Effector CD4-positive, alpha-beta T cell (primary cell): ENCODE data around the gene HEG1.
A peak's percentile ranks its signal among the peaks of the same experiment; 100 is the strongest.

Experiments used
- DNase-seq: peaks from one replicate; pipeline ENCODE4 v3.0.0-alpha.2; 2020

The HEG1 gene

DNA sequence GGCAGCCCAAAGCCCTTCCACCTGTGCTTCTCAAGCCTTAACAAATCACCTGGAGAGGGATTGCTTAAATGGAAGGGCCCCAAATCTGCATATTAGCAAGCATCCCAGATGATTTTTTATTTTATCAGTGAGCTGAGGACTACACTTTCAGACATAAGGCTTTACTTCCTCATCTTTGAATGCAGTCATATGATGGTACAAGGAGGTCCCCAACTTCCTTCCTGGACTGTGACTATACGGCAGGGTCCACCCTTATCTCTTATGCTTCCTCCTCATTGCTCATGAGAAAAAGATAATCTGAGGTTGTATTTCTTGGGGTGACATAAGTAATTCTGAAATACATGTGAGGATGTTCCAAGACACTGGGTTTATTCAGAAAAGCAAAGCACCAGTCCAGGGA lies 13.7 kb upstream of the HEG1 start:
- no peak for DNase-seq

DNA sequence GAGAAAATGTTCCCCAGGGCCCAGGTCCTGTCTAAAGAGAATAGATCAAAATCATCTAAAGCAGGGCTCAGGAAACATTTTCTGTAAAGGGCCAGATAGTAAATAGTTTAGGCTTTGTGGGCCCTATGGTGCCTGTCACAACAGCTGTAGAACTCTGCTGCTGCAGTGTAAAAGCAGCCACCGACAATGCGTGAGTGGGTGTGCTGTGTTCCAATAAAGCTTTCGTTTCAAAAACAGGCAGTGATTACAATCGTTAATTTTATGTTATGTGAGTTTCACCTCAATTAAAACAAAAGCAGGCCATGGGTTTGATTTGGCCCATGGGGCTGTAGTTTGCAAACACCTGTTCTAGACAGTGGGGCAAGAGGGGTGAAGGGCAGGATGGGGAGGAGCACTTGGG lies 12.5 kb upstream of the HEG1 start:
- no peak for DNase-seq

DNA sequence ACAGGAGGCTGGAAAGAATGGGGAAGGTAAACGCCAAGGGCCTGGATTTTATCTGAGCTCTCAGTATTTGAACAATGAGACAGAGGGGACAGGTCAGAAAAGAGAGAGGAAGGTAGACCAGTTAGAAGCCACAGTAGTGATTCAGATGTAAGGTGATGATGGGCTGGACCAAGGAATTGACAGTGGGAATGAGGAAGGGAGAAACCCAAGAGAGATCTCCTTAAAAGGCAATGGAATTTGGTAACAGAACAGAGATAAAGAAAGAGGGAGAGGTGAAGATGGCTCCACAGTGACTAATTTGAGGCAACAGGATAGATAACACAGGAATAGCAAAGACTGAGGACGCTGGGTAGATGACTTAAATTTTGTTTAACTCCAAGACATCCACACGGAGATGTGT lies 11.4 kb upstream of the HEG1 start:
- DNase-seq, result no peak

DNA sequence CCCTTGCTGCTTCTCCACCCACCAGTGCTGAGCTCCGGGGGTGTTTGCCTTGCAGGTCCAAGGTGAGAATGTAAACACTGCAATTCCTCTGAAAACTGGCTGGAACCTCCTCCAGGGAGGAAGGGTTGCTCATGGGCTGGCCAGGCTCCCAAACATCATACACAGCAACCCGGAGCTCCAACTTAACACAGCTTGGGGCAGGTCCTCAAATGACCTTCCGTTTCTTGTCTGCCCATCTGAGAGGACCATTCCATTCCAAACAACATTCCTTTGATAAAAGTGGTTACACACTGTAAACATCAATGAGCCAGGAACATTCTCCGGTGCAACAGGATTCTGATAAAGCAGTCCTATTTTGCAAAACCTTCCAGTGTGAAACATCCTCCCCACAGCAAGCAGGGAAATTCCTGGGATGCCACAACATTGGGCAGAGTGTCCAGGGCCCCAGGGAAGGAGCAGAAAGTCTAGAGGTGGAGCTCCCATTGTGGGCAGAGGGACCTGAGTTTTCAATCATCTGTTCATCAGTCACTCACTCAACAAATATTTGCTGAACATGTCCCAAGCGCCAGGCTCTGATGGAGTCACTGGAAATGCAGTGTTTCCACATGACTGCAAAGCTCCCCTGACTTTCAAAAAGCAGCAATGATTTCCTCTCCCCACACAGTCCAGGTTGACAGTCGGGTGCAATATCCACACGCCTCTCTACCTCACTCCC lies 7.3 kb upstream of the HEG1 start:
- DNase-seq, result no peak

DNA sequence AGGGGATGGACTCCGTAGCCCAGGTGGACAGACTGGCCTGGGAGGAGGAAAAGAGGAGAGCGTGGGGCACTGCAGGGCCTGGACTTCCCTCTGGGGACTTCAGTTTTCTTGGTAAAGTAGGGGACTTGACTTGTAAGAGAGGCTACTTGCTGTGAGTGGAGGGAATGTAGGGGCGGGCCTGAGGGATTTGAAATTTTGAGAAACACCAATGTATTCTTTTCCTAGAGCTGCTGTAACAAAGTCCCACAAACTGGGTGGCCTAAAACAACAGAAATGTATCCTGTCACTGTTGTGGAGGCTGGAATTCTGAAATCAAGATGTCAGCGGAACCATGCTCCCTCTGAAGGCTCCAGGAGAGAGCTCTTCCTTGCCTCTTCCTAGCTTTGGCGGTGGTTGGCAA lies 5.8 kb upstream of the HEG1 start:
- no peak for DNase-seq

DNA sequence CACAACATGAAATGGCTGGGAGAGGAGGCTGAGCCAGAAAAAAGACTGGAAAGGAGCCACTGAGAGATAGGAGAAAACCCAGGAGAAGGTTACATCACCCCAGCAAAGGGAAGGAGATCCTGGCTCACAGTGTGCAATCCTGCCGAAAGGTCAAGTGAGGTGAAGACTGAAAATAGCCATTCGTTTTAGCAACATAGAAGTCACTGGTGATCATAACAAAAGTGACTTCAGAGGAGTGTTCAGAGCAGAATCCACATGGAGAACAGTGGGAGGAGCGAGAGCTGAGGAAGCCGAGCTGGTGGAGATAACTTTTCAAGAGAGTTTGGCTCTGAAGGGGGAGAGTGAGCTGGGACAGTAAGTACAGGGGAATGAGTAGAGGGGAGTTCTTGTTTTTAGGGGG lies 5.4 kb upstream of the HEG1 start:
- DNase-seq, result no peak

DNA sequence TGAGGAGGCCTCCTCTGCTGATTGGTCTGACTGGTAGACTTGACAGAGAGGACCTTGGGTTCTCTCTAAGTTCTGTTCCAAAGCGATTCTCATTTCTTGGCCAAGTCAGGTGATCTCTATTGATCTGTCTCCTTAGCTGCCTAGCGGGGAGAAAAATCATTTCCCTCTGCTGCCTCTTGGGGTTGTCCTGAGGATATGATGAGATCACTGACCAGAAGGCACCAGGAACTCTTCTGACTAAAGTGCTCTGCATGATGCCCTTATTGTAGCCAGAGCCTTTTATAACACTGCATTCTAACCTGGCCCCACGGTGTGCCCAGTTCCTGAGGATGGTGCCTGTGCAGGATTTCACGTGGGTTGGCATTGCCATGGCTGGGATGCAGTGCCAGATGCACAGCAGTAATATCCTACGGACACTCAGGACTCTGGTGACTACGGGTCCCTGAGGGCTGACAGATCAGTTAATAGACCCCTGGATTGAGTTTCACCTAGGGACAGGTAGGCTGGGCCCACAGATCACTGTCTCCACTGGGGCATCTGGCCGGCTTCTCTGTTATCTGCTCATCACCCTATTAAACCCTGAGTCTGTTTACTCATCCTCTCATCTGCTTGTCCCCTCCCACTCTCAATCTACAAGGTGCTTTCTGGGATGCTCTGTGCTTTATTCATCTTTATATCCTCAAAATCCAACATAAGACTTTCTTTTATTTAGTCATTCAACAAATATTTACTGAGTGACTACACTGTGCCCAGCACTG lies 3.9 kb upstream of the HEG1 start:
- no peak for DNase-seq

DNA sequence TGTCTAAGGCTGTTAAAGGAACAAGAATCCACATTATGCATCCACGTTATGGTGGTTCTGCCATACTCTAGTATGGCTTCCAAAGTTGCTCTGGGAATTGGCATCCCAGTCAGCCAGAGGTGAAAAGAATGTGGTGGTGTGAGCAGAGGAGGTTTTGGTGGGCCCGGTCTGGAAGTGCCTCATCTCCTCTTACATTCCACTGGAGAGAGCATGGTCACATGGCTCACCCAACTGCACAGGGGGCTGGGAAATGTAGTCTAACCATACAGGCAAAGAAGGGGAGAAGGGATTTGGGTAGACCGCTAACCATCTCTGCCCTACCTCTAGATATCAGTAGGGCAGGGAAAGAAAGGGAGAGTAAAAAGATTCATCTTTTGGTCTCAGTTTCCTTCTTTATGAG lies 3.2 kb upstream of the HEG1 start:
- DNase-seq, result no peak

DNA sequence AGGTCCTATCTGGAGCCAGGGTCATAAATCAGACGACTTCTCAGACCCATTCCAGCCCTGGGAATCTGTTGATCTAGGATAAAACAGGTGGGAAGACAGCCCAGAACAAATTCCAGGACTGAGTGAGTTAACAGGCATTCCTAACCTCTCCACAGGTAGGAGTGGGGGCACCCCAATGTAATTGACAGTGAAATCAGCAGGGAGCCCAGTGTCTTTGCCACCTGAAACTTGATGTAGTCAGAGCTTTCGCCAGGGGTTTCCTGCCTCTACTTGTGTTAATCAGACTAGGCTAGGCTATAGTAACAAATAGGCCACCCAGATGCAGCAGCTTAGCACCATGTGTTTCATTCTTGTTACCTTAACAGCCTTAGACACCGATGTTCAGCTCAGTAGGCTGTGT lies 2.7 kb upstream of the HEG1 start:
- DNase-seq, result no peak

DNA sequence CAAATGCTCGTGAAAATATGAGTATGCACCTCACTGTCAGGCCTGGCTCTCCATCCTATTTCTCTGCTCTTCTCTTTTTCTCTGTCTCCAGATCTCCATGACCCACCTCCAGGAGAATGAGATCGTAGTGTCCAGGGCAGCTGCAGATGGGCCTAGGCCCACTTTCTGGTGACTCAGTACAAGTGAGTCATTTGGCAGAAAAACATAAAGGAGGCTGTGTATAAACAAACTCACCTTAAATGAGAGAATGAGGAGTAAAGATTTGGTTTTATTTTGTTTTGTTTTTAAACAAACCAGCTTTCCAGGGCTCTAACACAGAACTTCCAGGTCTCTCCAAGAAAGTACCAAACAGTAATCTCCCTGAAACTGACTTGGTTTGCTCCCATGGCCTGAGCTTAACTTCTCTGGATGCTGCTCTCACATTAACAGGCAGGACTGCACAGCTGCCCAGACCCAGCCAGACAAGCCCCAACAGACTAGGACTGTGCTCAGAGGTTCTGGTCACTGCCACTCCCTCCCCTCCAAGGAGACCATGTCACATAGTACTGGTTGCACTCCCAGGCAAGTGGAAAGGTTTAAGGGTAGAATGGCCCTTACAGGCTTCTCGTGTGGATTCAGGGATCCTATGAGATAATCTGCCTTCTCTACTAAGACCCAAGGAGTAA lies 1.5 kb upstream of the HEG1 start:
- no peak for DNase-seq

DNA sequence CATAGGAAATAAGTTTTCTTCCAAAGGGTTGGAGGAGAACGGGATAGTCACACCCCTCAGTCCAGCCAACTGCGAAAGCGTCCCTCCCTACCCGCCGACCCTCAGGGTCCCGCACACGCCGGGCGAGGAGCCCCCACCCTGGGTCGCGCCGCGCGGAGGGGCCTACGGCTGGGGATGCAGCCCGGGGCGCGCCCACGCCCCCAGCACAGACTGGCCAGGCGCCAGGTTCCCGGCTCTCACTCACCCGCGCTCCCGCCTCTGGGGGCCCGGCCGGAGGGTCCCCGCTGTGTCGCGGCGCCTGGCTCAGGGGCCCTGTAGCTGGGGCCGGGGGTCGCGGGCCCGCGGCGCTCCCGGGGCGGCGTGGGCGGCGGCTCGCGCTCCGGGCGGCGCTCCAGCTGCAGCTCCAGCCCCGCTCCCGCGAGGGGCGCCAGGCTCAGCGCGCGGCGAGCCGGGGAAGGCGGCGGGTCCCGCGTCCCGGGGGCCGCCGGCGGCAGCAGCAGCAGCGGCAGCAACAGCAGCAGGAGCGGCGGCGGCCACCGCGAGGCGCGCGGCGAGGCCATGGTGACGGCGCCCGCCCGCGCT lies 375 bp downstream of the HEG1 start:
- DNase-seq, result no peak

DNA sequence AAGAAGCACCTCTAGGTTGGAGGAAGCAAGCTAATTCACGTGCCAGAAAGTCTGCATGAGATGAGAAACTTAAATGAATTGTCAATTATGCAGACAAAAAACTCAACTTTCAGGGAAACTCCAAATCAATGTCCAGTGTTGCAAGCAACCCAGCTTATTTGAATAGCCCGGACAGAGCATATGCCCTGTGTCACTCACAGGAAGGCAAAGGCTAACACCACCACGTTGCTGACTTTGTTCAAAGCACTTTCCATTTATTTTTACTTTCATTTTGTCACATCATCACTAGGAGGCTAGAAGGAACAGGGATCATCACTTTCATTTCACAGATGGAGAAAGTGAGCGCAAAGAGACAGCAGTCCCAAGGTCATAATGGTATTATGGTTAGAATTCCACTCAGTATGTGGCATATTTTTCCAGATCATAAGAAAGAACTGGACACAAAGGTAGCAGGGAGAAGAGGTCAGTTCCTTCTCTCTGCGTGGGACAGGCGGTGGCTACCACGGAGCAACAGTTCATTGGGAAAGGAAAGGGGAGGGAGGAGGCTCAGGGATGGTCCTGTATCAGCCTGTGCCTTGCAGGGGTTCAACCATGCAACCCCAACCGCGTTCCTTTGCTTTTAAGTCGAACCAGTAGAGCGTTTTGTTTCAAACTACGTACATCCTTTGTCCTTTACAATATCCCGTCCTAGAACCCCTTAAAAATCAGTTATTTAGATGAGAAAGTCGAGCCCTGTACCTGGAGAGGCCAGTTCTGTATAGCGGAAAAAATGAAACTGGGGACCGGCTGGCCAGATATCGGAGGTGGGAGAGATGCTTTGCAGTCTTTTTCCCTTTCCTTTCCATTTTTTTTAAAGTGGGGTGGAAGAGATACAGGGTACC lies 1.1 kb downstream of the HEG1 start:
- DNase-seq, result no peak

DNA sequence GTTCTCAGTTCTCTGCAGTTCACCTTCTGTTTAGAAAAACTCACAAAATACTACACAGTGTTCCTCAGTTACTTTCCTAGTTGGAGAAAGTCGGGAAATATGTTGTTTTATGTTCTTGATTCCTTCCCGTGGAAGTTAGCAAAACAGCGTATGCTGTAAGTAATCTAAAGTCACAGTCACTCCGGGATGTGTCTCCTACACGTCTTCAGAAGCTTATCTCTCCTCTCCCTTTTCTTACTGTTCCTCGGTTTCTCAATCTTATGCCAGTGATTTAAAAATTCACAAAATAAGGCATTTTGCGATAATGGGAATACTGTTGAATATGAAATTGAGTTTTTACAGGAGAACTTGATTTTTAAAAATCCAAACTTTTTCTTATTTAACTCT lies 1.7 kb downstream of the HEG1 start:
- no peak for DNase-seq

DNA sequence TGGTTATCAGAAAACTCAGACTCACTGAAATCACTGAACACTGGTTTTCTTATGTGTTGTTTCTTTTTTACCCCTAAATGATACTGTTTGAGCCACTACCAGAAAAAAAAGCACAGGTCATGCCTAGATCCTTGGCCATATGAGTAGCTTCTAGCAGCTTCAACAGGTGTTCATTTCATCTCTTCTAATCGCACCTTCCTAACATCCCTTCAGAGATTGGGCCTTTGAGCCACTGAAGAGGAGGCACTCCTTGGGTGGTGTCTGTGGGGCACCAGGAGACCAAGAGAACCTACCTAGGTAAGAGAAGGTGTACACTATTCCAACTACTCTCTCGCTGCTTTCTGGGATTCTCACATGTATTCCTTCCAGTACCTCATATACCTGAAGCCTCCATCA lies 2.5 kb downstream of the HEG1 start:
- DNase-seq, result no peak

DNA sequence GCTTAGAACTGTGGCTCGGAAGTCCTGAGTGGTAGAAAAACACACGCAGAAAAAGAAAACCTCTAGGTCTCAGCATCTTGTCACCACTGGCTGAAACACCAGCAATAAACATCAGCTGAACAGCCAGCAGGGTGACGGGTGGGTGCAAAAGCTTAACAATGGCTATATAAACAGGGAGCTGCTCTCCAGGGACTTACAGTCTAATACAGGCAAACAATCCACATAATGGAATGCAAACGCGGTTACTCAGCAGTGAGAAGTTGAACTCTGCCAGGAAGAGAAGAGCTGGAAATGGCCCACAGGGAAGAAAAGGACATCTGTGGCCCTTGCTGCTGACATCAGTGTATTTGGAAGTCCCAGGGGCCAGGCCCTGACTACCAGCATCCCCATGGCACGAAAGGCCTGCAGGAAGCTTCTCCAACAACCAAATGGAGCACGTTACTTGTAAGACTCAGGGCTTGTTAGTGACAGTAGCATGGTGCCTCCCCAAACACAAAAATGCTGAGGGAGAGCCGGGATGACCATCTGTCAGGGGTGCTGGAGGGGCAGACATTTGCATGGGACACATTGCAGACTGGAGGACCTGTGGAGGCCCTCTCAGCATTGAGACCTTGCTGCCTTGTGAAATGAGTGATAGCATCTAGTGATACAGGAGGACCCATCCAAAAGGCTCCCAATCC lies 3.0 kb downstream of the HEG1 start:
- DNase-seq, result no peak

DNA sequence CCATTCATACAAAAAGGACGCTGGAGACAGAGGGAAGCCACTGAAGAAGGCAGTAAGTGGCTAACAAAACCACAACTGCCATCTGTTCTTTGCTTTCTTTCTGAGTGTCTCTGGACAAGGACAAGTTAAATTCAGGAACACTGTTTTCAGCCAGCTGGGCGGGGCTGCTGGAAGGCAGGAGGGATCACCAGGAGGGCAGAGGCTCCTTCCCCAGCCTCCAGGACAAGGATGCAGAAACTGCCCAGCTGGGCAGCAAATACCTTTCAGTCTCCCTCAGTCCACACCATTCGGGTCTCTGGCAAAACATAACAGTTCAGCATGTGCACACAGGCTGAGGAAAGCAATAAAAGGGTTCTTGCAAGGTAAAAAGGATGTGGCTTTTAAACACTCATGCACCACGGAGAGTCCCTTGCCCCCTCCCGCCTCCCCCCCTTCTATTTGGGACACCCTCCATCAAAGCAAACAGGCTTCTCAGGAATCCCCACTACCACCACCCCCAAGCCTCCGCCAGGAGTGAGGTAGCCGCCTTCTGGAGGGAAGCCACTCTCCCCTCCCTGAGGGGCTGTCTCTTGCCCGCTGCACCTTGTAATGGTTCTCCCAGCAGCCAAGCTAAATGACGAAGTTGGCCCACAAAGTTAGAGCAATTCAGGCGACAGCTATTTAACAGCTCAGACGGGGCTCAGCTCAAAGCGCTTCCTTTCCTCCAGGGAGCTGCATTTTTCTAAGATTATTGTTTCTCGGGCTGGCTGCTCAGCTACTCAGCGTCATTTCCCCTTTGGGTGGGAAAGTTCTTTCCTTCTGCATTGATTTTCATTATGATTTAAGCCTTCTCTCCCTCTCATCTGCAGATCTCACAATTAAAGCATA lies 3.8 kb downstream of the HEG1 start:
- peak; percentile 77 for DNase-seq

DNA sequence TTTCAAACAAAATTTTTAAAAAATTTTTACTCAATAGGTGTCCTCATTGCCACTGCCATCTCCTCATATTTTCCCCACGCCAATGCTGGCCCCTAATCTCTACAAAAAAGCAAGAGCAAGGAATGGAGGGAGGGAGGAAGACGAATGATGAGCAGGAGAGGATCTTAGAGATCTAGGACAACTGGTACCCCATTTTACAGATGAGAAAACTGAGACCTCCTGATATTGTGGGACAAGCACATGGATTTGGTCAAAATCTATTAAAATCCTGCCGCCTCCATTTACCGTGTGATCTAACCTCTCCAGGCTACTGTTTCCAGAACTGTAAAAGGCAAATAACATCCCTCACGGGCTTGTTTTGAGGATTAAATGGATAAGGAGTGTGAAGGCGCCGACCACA lies 4.6 kb downstream of the HEG1 start:
- no peak for DNase-seq

DNA sequence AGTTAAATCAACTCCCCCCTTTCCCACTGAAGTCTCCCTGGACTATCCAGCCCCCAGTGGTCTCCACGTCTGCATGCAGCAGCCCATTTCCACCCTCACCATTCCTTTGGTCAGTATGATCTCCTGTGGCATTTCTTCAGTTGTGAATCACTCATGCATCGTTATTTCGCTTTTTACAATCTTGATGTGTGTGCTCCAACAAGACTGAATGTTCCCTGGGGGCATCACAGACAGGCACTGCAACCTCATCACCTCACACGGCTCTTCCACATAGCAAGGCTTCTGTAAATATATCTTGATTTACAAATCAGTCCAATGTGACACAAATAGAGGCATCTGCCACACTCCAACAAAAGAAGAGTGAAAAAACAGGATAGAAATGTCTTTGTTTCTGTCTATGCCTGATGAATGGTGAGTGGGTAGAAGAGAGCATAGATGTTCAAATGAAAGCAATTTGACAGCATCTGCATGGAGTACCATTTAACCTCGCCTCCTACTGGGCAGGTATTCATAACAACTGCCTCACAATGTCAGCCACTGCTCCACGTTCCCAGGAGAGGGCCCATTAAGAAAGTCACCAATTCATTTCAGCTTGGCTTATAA lies 5.2 kb downstream of the HEG1 start:
- no peak for DNase-seq

DNA sequence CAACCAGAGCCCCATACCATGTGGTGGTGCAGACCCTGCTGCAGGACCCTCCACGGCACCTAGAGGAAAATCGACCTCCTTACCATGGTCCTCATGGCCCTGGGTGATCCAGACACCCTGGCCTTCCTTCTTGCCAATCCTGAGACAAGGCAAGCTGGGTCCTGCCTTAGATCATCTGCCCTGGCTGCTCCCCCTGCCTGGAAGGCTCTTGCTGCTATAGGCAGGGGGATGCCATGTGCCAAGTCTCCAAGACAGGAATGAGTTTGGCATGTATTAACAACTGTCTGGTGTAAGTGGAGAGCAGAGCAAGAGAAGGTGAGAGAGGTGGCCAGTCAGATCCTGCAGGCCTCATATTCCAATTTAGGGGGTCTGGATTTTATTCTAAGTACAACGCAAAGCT lies 7.5 kb downstream of the HEG1 start:
- DNase-seq, result no peak

DNA sequence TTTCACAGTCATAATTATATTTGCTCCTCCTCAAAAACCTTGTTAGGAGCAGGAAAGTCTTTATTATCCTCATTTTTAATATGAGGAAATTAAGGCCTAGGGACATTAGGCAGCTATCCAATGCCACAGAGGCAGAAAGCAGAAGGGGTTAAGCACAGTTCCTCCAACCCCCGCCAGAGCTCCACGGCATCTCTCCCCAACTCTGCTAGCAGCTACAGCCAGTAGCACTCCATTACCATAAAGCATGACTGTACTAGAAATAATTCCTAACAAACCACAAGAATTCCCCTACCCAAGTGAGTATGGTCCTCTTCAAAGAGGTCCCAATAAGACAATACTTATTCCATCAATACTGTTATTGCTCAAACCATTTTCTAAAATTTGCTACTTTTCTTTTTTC lies 9.8 kb downstream of the HEG1 start:
- DNase-seq, result no peak

DNA sequence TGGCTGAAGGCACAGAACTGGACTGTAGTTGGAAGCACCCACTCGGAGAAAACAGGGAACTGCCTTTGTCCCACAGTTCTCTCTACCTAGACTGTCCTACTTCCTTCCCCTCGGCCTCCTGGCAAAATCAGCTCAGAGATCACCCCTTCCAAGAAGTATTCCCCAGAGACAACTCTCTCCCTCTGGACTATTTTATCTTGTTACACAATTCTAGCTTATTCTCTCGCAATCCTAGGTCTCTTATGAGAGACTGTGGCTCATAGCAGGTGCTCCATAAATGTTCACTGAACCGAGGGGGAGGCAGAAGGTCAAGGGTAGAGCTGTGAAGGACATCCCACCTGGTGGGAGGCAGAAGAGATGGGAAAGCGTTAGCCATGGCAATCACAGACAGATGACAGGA lies 10.6 kb downstream of the HEG1 start:
- no peak for DNase-seq
